Cardiac muscle cell (in vitro differentiated cells and primary cell): Measurements from ENCODE around the gene LAMC1. TPM values are rescaled to one million over a fixed set of nuclear protein-coding genes. Genes with fewer than 3 reads are reported as not detected.
"Not testable (repeated sequence)": the region's sequence is repeated elsewhere in the genome, so short reads cannot be mapped to it uniquely, and the experiment has no call there.

Experiments used
- DNase-seq, 2 donors: peaks; one replicate each; pipeline versions ENCODE4 v3.0.0 to v3.0.0-alpha.2; 2010 to 2017; ENCODE audit warnings: low read depth in 1 of 2, low spot score in 1 of 2
- H3K27ac ChIP-seq: fragments of 200-600 bp; sonication (generic); 2 replicates; pipeline ENCODE4 v1.5.1; 2016
- H3K27me3 ChIP-seq: fragments of 200-600 bp; sonication (generic); 2 replicates; pipeline ENCODE4 v1.6.0; 2016; ENCODE audit warnings: control low read depth
- H3K36me3 ChIP-seq: fragments of 200-600 bp; sonication (generic); 2 replicates; pipeline ENCODE4 v1.5.1; 2016; ENCODE audit warnings: control low read depth
- H3K4me1 ChIP-seq: fragments of 200-600 bp; sonication (generic); 2 replicates; pipeline ENCODE4 v1.8.1; 2017; ENCODE audit warnings: low read depth, mild to moderate bottlenecking, mixed run types
- H3K4me3 ChIP-seq: fragments of 200-600 bp; sonication (generic); 2 replicates; pipeline ENCODE4 v1.5.1; 2016; ENCODE audit warnings: mild to moderate bottlenecking
- H3K9me3 ChIP-seq: fragments of 200-600 bp; sonication (generic); 2 replicates; pipeline ENCODE4 v1.5.1; 2017; ENCODE audit warnings: low read depth, mild to moderate bottlenecking, control low read depth
- CTCF ChIP-seq: IDR thresholded peaks from 2 replicates; pipeline ENCODE4 v1.5.1; 2012; ENCODE audit warnings: low read depth, mild to moderate bottlenecking, low read length
- polyA plus RNA-seq: library from polyadenylated mRNA; unstranded; fragments of >200 nt; fragmentation: Nextera tagmentation; extraction: Ambion mirVana; gene quantifications from 2 replicates; pipeline ENCODE4 v1.2.1, GENCODE V29; 2016
- total RNA-seq: library from RNA; depleted of rRNA; stranded (reverse); fragments of >200 nt; gene quantifications from 2 replicates; pipeline ENCODE4 v1.2.3, GENCODE V29; 2016

Gene LAMC1
- total and polyA plus RNA-seq, 2 experiments from 2014 or later = 66.4 to 329 TPM

DNA sequence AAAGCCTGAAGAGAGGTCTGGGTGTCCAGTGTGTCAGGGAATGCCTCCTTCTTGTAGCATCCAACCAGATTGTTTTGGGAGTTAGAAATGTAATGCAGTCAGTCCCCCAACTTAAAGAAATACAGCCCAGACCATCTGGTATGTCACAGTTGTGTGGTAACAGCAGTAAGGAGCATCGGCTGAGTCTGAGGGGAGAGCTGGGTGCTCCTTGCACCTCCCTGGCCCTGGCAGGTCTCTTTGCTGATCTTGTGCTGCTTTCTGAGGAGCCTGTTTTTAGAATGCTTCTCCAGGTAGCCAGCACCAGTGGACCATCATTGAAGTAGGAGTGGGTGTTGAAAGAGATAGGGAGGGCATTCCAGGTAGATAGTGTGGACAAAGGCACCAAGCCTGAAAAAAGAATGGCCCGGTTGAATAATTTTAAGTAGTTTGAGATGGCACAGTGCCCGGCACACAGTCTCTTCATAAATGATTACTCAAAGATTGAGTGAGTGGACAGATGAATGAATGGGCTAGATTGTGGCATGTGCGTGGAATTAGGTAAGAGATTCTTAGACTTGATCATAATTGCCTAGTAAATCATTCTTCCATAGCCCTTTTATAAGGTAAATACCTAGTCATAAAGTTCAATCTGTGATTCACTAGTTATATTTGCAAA is 46.5 kb downstream of the LAMC1 start:
- Histone ChIP-seq H3K36me3 (no peaks in the 10 kb centered on the region), H3K27ac (no peak overlapping the region), H3K4me1 (peaks cover 16% of the 10 kb centered on the region), H3K4me3 (no peak overlapping the region), H3K27me3 (no peaks in the 10 kb centered on the region), H3K9me3 (no peaks in the 10 kb centered on the region)
- no peak for DNase-seq
- TF ChIP-seq CTCF = no peak

DNA sequence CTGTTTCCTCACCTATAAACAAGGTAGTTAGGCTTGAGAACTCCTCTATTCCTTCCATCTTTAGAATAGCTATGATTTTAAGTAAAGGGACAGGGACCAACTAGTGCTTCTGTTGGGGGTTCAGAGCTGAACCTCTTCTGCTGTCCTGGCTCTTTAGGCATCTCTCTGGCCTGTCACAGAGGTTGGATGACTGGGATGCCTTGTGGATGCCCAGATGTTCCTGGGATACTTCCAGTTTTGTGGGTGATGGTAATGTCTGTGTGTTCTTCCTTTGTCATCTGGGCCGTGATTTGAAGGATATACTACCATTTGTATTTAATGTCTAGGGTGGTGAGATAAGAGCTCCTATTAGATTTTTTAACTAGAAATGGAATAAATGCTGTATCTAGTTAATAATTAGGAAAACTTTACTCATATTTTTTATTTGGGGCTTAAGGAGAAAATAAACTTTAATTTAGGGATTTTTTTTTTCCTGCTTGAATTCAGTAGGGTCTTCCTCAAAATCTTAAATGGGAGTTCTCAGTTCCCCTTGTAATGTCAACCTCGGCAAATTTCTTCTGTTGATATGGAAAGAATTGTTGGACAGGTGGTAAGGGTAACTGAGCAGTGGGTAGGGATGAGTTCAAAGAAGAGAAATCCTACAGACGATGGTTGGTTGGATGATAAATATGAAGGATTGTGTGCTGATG is 47.2 kb downstream of the LAMC1 start:
- no peaks in the 10 kb centered on the region for H3K9me3 ChIP-seq
- DNase-seq = no peak
- peaks cover 16% of the 10 kb centered on the region for H3K4me1 ChIP-seq
- H3K27me3 ChIP-seq = no peaks in the 10 kb centered on the region
- no peak overlapping the region for H3K27ac ChIP-seq
- H3K36me3 ChIP-seq = no peaks in the 10 kb centered on the region
- no peak overlapping the region for H3K4me3 ChIP-seq
- TF ChIP-seq CTCF = no peak

- H3K4me1 ChIP-seq = peaks cover 16% of the 10 kb centered on the region
- H3K9me3 ChIP-seq = no peaks in the 10 kb centered on the region
- DNase-seq = peak in 1 of 2 donors; percentile 62
- no peaks in the 10 kb centered on the region for H3K27me3 ChIP-seq
- TF ChIP-seq CTCF = no peak
- no peaks in the 10 kb centered on the region for H3K36me3 ChIP-seq
- no peak overlapping the region for H3K4me3 ChIP-seq
- no peak overlapping the region for H3K27ac ChIP-seq
These were observed 47.9 kb downstream of the LAMC1 start for GRCh38 chr1:183070923-183071618.

GRCh38 chr1:183072595-183072994 is 49.4 kb downstream of the LAMC1 start:
- DNase-seq, H3K27ac ChIP-seq, H3K27me3 ChIP-seq, H3K4me3 ChIP-seq, H3K9me3 ChIP-seq, H3K36me3 ChIP-seq: not testable (repeated sequence)
- peaks cover 16% of the 10 kb centered on the region for H3K4me1 ChIP-seq

DNA sequence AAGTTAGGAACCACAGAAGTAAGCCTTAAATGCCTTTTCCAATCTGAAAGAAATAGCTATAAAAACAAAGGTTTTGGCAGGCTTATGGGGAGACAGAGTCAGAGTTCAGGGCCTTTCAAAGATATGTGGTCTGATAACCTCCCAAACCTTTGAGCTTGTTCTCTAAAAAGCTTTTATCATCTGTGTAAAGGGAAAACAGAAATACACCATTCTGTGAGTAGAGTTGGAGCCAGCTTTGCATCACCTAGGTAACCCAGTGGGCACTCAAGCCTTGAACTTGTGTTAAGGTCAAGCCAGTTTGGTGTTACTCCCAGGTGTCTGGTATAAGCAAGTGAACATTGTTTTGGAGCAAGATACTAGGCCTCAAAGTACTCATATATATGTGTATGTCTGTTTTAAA is 50.1 kb downstream of the LAMC1 start:
- no peak overlapping the region for H3K4me3 ChIP-seq

More for the DNA sequence above, 50.1 kb downstream of the LAMC1 start:
- peaks cover 16% of the 10 kb centered on the region for H3K4me1 ChIP-seq
- H3K36me3 ChIP-seq = no peaks in the 10 kb centered on the region
- no peaks in the 10 kb centered on the region for H3K27me3 ChIP-seq
- peak in 1 of 2 donors; percentile 27 for DNase-seq
- H3K27ac ChIP-seq = no peak overlapping the region
- no peaks in the 10 kb centered on the region for H3K9me3 ChIP-seq
- no peak for TF ChIP-seq CTCF
